ENCODE data around the gene UBE2J2. TPM values are rescaled to one million over a fixed set of nuclear protein-coding genes. Genes with fewer than 3 reads are reported as not detected.

The UBE2J2 gene
- total RNA-seq, 1 experiment from 2014 or later: 83.4 TPM

GRCh38 chr1:1238702-1239178, 34.9 kb downstream of the UBE2J2 start:
- Histone ChIP-seq H3K79me1 (ENCODE audit: insufficient read depth, low read depth, low read length, poor library complexity, severe bottlenecking) (no peaks in the 10 kb centered on the region), H3K4me2 (ENCODE audit: insufficient read depth, insufficient read length, low read length) (no peak overlapping the region), H4K8ac (replicated peaks; ENCODE audit: insufficient read length, low read depth, low read length) (no peak overlapping the region), H2AFZ (ENCODE audit: low read length) (no peak overlapping the region), H3K56ac (ENCODE audit: insufficient read length, low read depth, low read length) (no peak overlapping the region), H2BK20ac (ENCODE audit: low read depth, low read length, poor library complexity, severe bottlenecking) (no peak overlapping the region), H2BK5ac (ENCODE audit: insufficient read length, low read length) (no peak overlapping the region), H2AK5ac (ENCODE audit: insufficient read length, low read length) (no peak overlapping the region), H3K14ac (ENCODE audit: insufficient read depth, low read length) (no peak overlapping the region), H2BK12ac (ENCODE audit: insufficient read length, low read depth, low read length) (no peak overlapping the region), H3K27ac (ENCODE audit: insufficient read length, low read depth, low read length) (no peak overlapping the region), H4K20me1 (ENCODE audit: control insufficient read depth, insufficient read depth, insufficient read length) (no peaks in the 10 kb centered on the region), H3T11ph (ENCODE audit: low read length) (no peak overlapping the region), H3K27me3 (ENCODE audit: insufficient read depth, low read length) (no peaks in the 10 kb centered on the region), H3K23ac (ENCODE audit: insufficient read length, low read depth, low read length) (no peak overlapping the region), H3K4ac (ENCODE audit: low read depth, low read length) (no peak overlapping the region), H3K23me2 (ENCODE audit: insufficient read length, low read depth, low read length, poor library complexity, severe bottlenecking) (no peaks in the 10 kb centered on the region), H2BK15ac (ENCODE audit: low read depth, low read length) (no peak overlapping the region), H3K9me3 (ENCODE audit: control insufficient read depth, low read depth, low read length) (no peaks in the 10 kb centered on the region), H2BK120ac (ENCODE audit: low read depth, low read length, poor library complexity, severe bottlenecking) (no peak overlapping the region), H3K79me2 (ENCODE audit: insufficient read depth, low read length) (no peaks in the 10 kb centered on the region), H4K5ac (ENCODE audit: insufficient read length, low read depth, low read length) (no peak overlapping the region), H3K4me1 (ENCODE audit: insufficient read depth, low read length) (no peaks in the 10 kb centered on the region), H3K18ac (ENCODE audit: insufficient read length, low read depth, low read length) (no peak overlapping the region), H4K91ac (ENCODE audit: insufficient read length, low read depth, low read length) (no peak overlapping the region), H3K9ac (ENCODE audit: extremely low read depth, insufficient read length, low read length) (no peak overlapping the region)
- TF ChIP-seq, protein P1, sequence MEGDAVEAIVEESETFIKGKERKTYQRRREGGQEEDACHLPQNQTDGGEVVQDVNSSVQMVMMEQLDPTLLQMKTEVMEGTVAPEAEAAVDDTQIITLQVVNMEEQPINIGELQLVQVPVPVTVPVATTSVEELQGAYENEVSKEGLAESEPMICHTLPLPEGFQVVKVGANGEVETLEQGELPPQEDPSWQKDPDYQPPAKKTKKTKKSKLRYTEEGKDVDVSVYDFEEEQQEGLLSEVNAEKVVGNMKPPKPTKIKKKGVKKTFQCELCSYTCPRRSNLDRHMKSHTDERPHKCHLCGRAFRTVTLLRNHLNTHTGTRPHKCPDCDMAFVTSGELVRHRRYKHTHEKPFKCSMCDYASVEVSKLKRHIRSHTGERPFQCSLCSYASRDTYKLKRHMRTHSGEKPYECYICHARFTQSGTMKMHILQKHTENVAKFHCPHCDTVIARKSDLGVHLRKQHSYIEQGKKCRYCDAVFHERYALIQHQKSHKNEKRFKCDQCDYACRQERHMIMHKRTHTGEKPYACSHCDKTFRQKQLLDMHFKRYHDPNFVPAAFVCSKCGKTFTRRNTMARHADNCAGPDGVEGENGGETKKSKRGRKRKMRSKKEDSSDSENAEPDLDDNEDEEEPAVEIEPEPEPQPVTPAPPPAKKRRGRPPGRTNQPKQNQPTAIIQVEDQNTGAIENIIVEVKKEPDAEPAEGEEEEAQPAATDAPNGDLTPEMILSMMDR (conservative IDR thresholded peaks at IDR 0.05): no peak
- no peaks in the 10 kb centered on the region; the same call in 1 of the 2 replicates for H3K27me3 Mint-ChIP-seq (ENCODE audit: low read depth)
- peaks cover 8 to 11% (median 11%) of the 10 kb centered on the region in 3 experiments; a peak in 6 of 7 replicates for H3K36me3 Mint-ChIP-seq (ENCODE audit: insufficient read depth in 1 of 3, low read depth in 3 of 3)
- no peak overlapping the region for H3K4me3 Mint-ChIP-seq
- no peaks in the 10 kb centered on the region; a peak in 1 of 5 replicates for H3K9me3 Mint-ChIP-seq
- H3K4me1 Mint-ChIP-seq: peaks cover 4 to 15% of the 10 kb centered on the region in 2 experiments
- H3K27ac Mint-ChIP-seq: no peak overlapping the region
- DNase-seq: no peak
- no CpG with 5 or more reads among the region's 19 CpGs for WGBS (ENCODE audit: extremely low coverage, insufficient read length, low lambda C conversion rate)

Data from H9 (cell line).